GM23338 (cell line): Measurements from ENCODE around the gene SART3. TPM values are rescaled to one million over a fixed set of nuclear protein-coding genes. Genes with fewer than 3 reads are reported as not detected.

Source experiments
- CREB1 ChIP-seq: fragments of 250-450 bp; sonication (Bioruptor Pico); IDR thresholded peaks from 2 replicates; pipeline ENCODE4 v1.5.0; 2020; ENCODE audit warnings: low read depth, mild to moderate bottlenecking, moderate library complexity
- POLR2AphosphoS5 ChIP-seq: IDR thresholded peaks from 2 replicates; pipeline ENCODE4 v1.6.1; 2016; ENCODE audit warnings: antibody characterized with exemption, low read depth
- ZNF114 ChIP-seq: fragments of 250-450 bp; sonication (Bioruptor Pico); IDR thresholded peaks from 2 replicates; pipeline ENCODE4 v1.5.0; 2020; ENCODE audit warnings: mild to moderate bottlenecking, moderate library complexity
- ZNF331 ChIP-seq: fragments of 250-450 bp; sonication (Bioruptor Pico); IDR thresholded peaks from 2 replicates; pipeline ENCODE4 v1.5.0; 2020; ENCODE audit warnings: low read depth, mild to moderate bottlenecking, moderate library complexity
- polyA plus RNA-seq: library from polyadenylated mRNA; unstranded; fragments of >200 nt; fragmentation: Nextera tagmentation; extraction: Ambion mirVana; gene quantifications from 2 replicates; pipeline ENCODE4 v1.2.1, GENCODE V29; 2016
- total RNA-seq: library from RNA; depleted of rRNA; stranded (reverse); fragments of >200 nt; shearing (Covaris generic); gene quantifications from 2 replicates; pipeline ENCODE4 v1.2.3, GENCODE V29; 2014
- TF ChIP-seq, protein P1 (sequence below): fragments of 250-450 bp; sonication (Bioruptor Pico); IDR thresholded peaks from 2 replicates; pipeline ENCODE4 v1.5.0; 2020; ENCODE audit warnings: mild to moderate bottlenecking, moderate library complexity
- TF ChIP-seq, protein P2 (sequence below), 2 experiments: fragments of 200-600 bp in 1 of 2; sonication (generic) in 1 of 2; conservative IDR thresholded peaks; 2 replicates each; pipeline versions ENCODE4 v1.5.1 to v1.6.1; 2016 to 2017; ENCODE audit warnings: antibody characterized with exemption in 2 of 2, low read depth in 2 of 2, mild to moderate bottlenecking in 2 of 2, moderate library complexity in 1 of 2
- TF ChIP-seq, protein P3 (sequence below): IDR thresholded peaks from one replicate; pipeline ENCODE4 v1.6.1; 2018; ENCODE audit warnings: antibody characterized with exemption; ENCODE audit not compliant: unreplicated experiment

Gene SART3
- total and polyA plus RNA-seq, 2 experiments from 2014 or later, result 49.8 to 112 TPM

DNA sequence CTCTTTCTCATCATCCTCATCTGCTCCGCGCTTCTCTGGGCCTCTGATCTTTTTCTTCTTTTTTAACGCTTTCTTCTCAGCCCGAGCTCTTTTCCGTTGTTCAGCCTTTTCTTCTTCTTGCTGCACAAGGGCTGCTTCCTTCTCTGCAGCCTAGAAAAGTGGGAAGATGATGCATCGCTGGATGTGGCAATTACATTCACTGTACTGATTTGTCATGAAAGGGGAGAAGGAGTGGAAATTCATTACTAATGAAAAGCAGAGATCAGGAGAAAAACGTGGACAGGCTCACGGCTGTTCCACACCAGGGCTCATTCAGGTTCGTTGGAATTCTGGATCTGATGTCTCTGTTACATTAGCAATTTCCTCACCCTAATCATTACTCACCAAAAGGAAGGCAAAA is 30.8 kb downstream of the SART3 start (continued):
- TF ChIP-seq, protein P1, sequence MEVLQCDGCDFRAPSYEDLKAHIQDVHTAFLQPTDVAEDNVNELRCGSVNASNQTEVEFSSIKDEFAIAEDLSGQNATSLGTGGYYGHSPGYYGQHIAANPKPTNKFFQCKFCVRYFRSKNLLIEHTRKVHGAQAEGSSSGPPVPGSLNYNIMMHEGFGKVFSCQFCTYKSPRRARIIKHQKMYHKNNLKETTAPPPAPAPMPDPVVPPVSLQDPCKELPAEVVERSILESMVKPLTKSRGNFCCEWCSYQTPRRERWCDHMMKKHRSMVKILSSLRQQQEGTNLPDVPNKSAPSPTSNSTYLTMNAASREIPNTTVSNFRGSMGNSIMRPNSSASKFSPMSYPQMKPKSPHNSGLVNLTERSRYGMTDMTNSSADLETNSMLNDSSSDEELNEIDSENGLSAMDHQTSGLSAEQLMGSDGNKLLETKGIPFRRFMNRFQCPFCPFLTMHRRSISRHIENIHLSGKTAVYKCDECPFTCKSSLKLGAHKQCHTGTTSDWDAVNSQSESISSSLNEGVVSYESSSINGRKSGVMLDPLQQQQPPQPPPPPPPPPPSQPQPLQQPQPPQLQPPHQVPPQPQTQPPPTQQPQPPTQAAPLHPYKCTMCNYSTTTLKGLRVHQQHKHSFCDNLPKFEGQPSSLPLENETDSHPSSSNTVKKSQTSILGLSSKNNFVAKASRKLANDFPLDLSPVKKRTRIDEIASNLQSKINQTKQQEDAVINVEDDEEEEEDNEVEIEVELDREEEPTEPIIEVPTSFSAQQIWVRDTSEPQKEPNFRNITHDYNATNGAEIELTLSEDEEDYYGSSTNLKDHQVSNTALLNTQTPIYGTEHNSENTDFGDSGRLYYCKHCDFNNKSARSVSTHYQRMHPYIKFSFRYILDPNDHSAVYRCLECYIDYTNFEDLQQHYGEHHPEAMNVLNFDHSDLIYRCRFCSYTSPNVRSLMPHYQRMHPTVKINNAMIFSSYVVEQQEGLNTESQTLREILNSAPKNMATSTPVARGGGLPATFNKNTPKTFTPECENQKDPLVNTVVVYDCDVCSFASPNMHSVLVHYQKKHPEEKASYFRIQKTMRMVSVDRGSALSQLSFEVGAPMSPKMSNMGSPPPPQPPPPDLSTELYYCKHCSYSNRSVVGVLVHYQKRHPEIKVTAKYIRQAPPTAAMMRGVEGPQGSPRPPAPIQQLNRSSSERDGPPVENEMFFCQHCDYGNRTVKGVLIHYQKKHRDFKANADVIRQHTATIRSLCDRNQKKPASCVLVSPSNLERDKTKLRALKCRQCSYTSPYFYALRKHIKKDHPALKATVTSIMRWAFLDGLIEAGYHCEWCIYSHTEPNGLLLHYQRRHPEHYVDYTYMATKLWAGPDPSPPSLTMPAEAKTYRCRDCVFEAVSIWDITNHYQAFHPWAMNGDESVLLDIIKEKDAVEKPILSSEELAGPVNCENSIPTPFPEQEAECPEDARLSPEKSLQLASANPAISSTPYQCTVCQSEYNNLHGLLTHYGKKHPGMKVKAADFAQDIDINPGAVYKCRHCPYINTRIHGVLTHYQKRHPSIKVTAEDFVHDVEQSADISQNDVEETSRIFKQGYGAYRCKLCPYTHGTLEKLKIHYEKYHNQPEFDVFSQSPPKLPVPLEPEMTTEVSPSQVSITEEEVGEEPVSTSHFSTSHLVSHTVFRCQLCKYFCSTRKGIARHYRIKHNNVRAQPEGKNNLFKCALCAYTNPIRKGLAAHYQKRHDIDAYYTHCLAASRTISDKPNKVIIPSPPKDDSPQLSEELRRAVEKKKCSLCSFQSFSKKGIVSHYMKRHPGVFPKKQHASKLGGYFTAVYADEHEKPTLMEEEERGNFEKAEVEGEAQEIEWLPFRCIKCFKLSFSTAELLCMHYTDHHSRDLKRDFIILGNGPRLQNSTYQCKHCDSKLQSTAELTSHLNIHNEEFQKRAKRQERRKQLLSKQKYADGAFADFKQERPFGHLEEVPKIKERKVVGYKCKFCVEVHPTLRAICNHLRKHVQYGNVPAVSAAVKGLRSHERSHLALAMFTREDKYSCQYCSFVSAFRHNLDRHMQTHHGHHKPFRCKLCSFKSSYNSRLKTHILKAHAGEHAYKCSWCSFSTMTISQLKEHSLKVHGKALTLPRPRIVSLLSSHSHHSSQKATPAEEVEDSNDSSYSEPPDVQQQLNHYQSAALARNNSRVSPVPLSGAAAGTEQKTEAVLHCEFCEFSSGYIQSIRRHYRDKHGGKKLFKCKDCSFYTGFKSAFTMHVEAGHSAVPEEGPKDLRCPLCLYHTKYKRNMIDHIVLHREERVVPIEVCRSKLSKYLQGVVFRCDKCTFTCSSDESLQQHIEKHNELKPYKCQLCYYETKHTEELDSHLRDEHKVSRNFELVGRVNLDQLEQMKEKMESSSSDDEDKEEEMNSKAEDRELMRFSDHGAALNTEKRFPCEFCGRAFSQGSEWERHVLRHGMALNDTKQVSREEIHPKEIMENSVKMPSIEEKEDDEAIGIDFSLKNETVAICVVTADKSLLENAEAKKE (CRISPR knock-in tag), result no peak
- TF ChIP-seq POLR2AphosphoS5 (no peak), ZNF331 (no peak), ZNF114 (CRISPR knock-in tag) (no peak), CREB1 (CRISPR knock-in tag) (no peak)
- TF ChIP-seq, protein P2, sequence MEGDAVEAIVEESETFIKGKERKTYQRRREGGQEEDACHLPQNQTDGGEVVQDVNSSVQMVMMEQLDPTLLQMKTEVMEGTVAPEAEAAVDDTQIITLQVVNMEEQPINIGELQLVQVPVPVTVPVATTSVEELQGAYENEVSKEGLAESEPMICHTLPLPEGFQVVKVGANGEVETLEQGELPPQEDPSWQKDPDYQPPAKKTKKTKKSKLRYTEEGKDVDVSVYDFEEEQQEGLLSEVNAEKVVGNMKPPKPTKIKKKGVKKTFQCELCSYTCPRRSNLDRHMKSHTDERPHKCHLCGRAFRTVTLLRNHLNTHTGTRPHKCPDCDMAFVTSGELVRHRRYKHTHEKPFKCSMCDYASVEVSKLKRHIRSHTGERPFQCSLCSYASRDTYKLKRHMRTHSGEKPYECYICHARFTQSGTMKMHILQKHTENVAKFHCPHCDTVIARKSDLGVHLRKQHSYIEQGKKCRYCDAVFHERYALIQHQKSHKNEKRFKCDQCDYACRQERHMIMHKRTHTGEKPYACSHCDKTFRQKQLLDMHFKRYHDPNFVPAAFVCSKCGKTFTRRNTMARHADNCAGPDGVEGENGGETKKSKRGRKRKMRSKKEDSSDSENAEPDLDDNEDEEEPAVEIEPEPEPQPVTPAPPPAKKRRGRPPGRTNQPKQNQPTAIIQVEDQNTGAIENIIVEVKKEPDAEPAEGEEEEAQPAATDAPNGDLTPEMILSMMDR (conservative IDR thresholded peaks at IDR 0.05; ENCODE audit: low read depth in 2 of 2), result no peak
- TF ChIP-seq, protein P3, sequence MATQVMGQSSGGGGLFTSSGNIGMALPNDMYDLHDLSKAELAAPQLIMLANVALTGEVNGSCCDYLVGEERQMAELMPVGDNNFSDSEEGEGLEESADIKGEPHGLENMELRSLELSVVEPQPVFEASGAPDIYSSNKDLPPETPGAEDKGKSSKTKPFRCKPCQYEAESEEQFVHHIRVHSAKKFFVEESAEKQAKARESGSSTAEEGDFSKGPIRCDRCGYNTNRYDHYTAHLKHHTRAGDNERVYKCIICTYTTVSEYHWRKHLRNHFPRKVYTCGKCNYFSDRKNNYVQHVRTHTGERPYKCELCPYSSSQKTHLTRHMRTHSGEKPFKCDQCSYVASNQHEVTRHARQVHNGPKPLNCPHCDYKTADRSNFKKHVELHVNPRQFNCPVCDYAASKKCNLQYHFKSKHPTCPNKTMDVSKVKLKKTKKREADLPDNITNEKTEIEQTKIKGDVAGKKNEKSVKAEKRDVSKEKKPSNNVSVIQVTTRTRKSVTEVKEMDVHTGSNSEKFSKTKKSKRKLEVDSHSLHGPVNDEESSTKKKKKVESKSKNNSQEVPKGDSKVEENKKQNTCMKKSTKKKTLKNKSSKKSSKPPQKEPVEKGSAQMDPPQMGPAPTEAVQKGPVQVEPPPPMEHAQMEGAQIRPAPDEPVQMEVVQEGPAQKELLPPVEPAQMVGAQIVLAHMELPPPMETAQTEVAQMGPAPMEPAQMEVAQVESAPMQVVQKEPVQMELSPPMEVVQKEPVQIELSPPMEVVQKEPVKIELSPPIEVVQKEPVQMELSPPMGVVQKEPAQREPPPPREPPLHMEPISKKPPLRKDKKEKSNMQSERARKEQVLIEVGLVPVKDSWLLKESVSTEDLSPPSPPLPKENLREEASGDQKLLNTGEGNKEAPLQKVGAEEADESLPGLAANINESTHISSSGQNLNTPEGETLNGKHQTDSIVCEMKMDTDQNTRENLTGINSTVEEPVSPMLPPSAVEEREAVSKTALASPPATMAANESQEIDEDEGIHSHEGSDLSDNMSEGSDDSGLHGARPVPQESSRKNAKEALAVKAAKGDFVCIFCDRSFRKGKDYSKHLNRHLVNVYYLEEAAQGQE, result no peak
